DND-41 (cell line): ENCODE measurements around the gene GTF3C5.

Experiments
- ATAC-seq: fragments of 200-7000 bp; cut with Tn5 transposase; 3 replicates; pipeline ENCODE4 v1.9.1; 2021; ENCODE audit warnings: low read depth; ENCODE audit not compliant: insufficient read depth
- DNase-seq: peaks from one replicate; pipeline ENCODE4 v3.0.0-alpha.2; 2020
- H2AFZ ChIP-seq: 2 replicates; pipeline ENCODE4 v1.6.0; 2012; ENCODE audit warnings: low read depth, low read length
- H3K27ac ChIP-seq: 2 replicates; pipeline ENCODE4 v1.5.1; 2012; ENCODE audit warnings: low read length, inconsistent platforms
- H3K27me3 ChIP-seq: fragments of 200-600 bp; sonication (generic); 2 replicates; pipeline ENCODE4 v1.6.0; 2012; ENCODE audit warnings: low read length, mild to moderate bottlenecking, inconsistent platforms; ENCODE audit not compliant: insufficient read depth, poor library complexity
- H3K36me3 ChIP-seq: 2 replicates; pipeline ENCODE4 v1.5.1; 2012; ENCODE audit warnings: low read length, inconsistent platforms; ENCODE audit not compliant: insufficient read depth
- H3K4me1 ChIP-seq: 2 replicates; pipeline ENCODE4 v1.5.1; 2012; ENCODE audit warnings: mild to moderate bottlenecking, low read length; ENCODE audit not compliant: insufficient read depth
- H3K4me2 ChIP-seq: 2 replicates; pipeline ENCODE4 v1.6.0; 2012; ENCODE audit warnings: mild to moderate bottlenecking, moderate library complexity, low read length, inconsistent platforms; ENCODE audit not compliant: insufficient read depth
- H3K4me3 ChIP-seq, 2 experiments: fragments of 200-600 bp in 1 of 2; shearing (Covaris generic) in 1 of 2; 2 replicates each; pipeline ENCODE4 v1.5.1; 2012 to 2016; ENCODE audit warnings: inconsistent platforms in 2 of 2, low read length in 2 of 2, mild to moderate bottlenecking in 2 of 2, low read depth in 1 of 2, moderate library complexity in 1 of 2
- H3K79me2 ChIP-seq: 2 replicates; pipeline ENCODE4 v1.6.0; 2012; ENCODE audit warnings: low read length, inconsistent platforms; ENCODE audit not compliant: insufficient read depth
- H3K9ac ChIP-seq: 2 replicates; pipeline ENCODE4 v1.6.0; 2012; ENCODE audit warnings: low read depth, mild to moderate bottlenecking, inconsistent platforms, low read length, moderate library complexity
- H3K9me3 ChIP-seq: 2 replicates; pipeline ENCODE4 v1.5.1; 2012; ENCODE audit warnings: low read length, moderate library complexity, mild to moderate bottlenecking, inconsistent platforms; ENCODE audit not compliant: insufficient read depth, severe bottlenecking
- H4K20me1 ChIP-seq: 2 replicates; pipeline ENCODE4 v1.6.0; 2012; ENCODE audit warnings: low read length; ENCODE audit not compliant: insufficient read depth
- CTCF ChIP-seq: IDR thresholded peaks from 2 replicates; pipeline ENCODE4 v1.5.1; 2012; ENCODE audit warnings: borderline replicate concordance, low read length, moderate library complexity, mild to moderate bottlenecking; ENCODE audit not compliant: poor library complexity, severe bottlenecking; ENCODE audit errors: extremely low read depth
- EZH2 ChIP-seq: IDR thresholded peaks from 3 replicates; pipeline ENCODE4 v1.6.1; 2012; ENCODE audit warnings: borderline replicate concordance, low read depth, mild to moderate bottlenecking, moderate library complexity, low read length, inconsistent platforms; ENCODE audit not compliant: severe bottlenecking

The GTF3C5 gene

GRCh38 chr9:133102190-133103021 lies 71.6 kb downstream of the GTF3C5 start:
- no peak overlapping the region for H3K27ac ChIP-seq
- H3K9me3 ChIP-seq, result peaks cover 7% of the 10 kb centered on the region
- H3K4me1 ChIP-seq, result no peaks in the 10 kb centered on the region
- no peak overlapping the region for H3K9ac ChIP-seq
- H3K4me3 ChIP-seq, result no peak overlapping the region
- peaks cover 94% of the 10 kb centered on the region for H3K36me3 ChIP-seq
- H3K27me3 ChIP-seq, result no peaks in the 10 kb centered on the region
- no peaks in the 10 kb centered on the region for H3K79me2 ChIP-seq
- H3K4me2 ChIP-seq, result no peak overlapping the region
- H2AFZ ChIP-seq, result no peak overlapping the region
- peaks cover 4% of the 10 kb centered on the region; the same call in 1 of the 2 replicates for H4K20me1 ChIP-seq
- no peak for DNase-seq
- TF ChIP-seq EZH2, result no peak
- no peak for TF ChIP-seq CTCF
- ATAC-seq, result no peak

GRCh38 chr9:133103183-133103986 lies 72.6 kb downstream of the GTF3C5 start:
- DNase-seq (peak; percentile 26), ATAC-seq (peak; percentile 57)
- Histone ChIP-seq H4K20me1 (peaks cover 5% of the 10 kb centered on the region; the same call in 1 of the 2 replicates), H3K27me3 (no peaks in the 10 kb centered on the region), H3K9ac (no peak overlapping the region), H3K4me1 (no peaks in the 10 kb centered on the region), H3K27ac (no peak overlapping the region), H2AFZ (no peak overlapping the region), H3K4me2 (no peak overlapping the region), H3K9me3 (peaks cover under 1% of the 10 kb centered on the region), H3K4me3 (no peak overlapping the region), H3K36me3 (peaks cover 94% of the 10 kb centered on the region), H3K79me2 (no peaks in the 10 kb centered on the region)
- TF ChIP-seq EZH2 (no peak), CTCF (peak; percentile 91)

- ATAC-seq (no peak), DNase-seq (no peak)
- Histone ChIP-seq H3K27ac (no peak overlapping the region), H3K79me2 (no peaks in the 10 kb centered on the region), H3K36me3 (peaks cover 94% of the 10 kb centered on the region), H2AFZ (no peak overlapping the region), H3K4me1 (no peaks in the 10 kb centered on the region), H3K4me2 (no peak overlapping the region), H4K20me1 (peaks cover 8% of the 10 kb centered on the region; the same call in 1 of the 2 replicates), H3K9me3 (no peaks in the 10 kb centered on the region), H3K9ac (no peak overlapping the region), H3K27me3 (no peaks in the 10 kb centered on the region), H3K4me3 (no peak overlapping the region)
- TF ChIP-seq EZH2, result no peak
- TF ChIP-seq CTCF, result no peak
Measured at GRCh38 chr9:133103987-133104505, 73.2 kb downstream of the GTF3C5 start.
